Heart right ventricle (tissue), 16 donors: ENCODE results near the gene STAG3. TPM values are rescaled to one million over a fixed set of nuclear protein-coding genes. Genes with fewer than 3 reads are reported as not detected.
A peak's percentile ranks its signal among the peaks of the same experiment; 100 is the strongest.
"Not testable (repeated sequence)": the region's sequence is repeated elsewhere in the genome, so short reads cannot be mapped to it uniquely, and the experiment has no call there.

ENCODE experiments used
- ATAC-seq, 8 donors: fragments of 200-7000 bp; cut with Tn5 transposase; one replicate each; pipeline ENCODE4 v1.9.1; 2020; ENCODE audit warnings: mild to moderate bottlenecking in 8 of 8, moderate library complexity in 8 of 8, moderate number of reproducible peaks in 1 of 8
- DNase-seq, 2 donors: peaks; one replicate each; pipeline ENCODE4 v3.0.0-alpha.2; 2020
- H3K27ac ChIP-seq, 10 donors: fragments of 200-600 bp; sonication (generic) in 2 of 10; one replicate each; pipeline versions ENCODE4 v1.5.0 to v1.8.0; 2020 to 2022; ENCODE audit warnings: mild to moderate bottlenecking in 3 of 10
- H3K27me3 ChIP-seq, 7 donors: fragments of 200-600 bp; one replicate each; pipeline ENCODE4 v1.8.0; 2021 to 2022; ENCODE audit warnings: mild to moderate bottlenecking in 2 of 7
- H3K36me3 ChIP-seq, 9 donors: fragments of 200-600 bp; sonication (generic) in 1 of 9; one replicate each; pipeline versions ENCODE4 v1.5.0 to v1.8.0; 2020 to 2022; ENCODE audit warnings: mild to moderate bottlenecking in 2 of 9
- H3K4me1 ChIP-seq, 9 donors: fragments of 200-600 bp; sonication (generic) in 1 of 9; one replicate each; pipeline versions ENCODE4 v1.5.0 to v1.8.0; 2020 to 2022; ENCODE audit warnings: mild to moderate bottlenecking in 4 of 9
- H3K4me3 ChIP-seq, 10 donors: fragments of 200-600 bp; sonication (generic) in 2 of 10; one replicate each; pipeline versions ENCODE4 v1.5.0 to v1.8.0; 2020 to 2022; ENCODE audit warnings: mild to moderate bottlenecking in 7 of 10, moderate library complexity in 2 of 10
- H3K9me3 ChIP-seq, 11 donors: fragments of 200-600 bp in 10 of 11; sonication (generic) in 2 of 11; one replicate each; pipeline versions ENCODE4 v1.5.0 to v1.8.0; 2013 to 2022; ENCODE audit warnings: mild to moderate bottlenecking in 2 of 11, control low read depth in 1 of 11, moderate library complexity in 1 of 11
- WGBS, 2 donors: extraction: QIAGEN DNeasy Blood & Tissue Kit; methylation state at CpG; one replicate each; pipeline ENCODE4 v1.1.7; 2013; ENCODE audit warnings: inconsistent platforms in 1 of 2; 5-methylcytosine and 5-hydroxymethylcytosine counted together
- intact Hi-C, 10 donors: fragments of 100-400 bp; cut with DNase I; formaldehyde crosslinking; loops; one replicate each; pipeline versions ENCODE4 v1.11.1 to v1.14.2; 2022
- polyA plus RNA-seq, 2 donors: library from polyadenylated mRNA; stranded (reverse); fragments of 200-250 nt; gene quantifications; one replicate each; pipeline ENCODE4 v1.2.3, GENCODE V29; 2013
- total RNA-seq, 10 donors: library from RNA; stranded (reverse); fragmentation: NEBNext Ultra II Directional in 3 of 10; extraction: Animal tissue kit (Norgen Biotek cat#: 25700) in 3 of 10; gene quantifications; one replicate each; pipeline versions ENCODE4 v1.2.1 to v1.2.4, GENCODE V29; 2021 to 2023
- TF ChIP-seq, protein P1 (sequence below), 9 donors: fragments of 200-600 bp; sonication (generic) in 2 of 9; IDR thresholded peaks; one replicate each; pipeline versions ENCODE4 v1.5.0 to v1.8.0; 2021 to 2022; ENCODE audit warnings: antibody characterized with exemption in 9 of 9, mild to moderate bottlenecking in 5 of 9, moderate library complexity in 1 of 9
- donor health status: Arrhythmogenic right ventricular cardiomyopathy.
- donor health status: ischemic (EF 13 %, LVEDD 7.1; RV severe dilation, severe dysfunction).
- donor health status: healthy with polysubstance abuse.
- donor health status: DM: no; HTN: yes; CAD: no.
- donor health status: DM: no; HTN: no; CAD: no.
- donor health status: ischemic (EF 25% LVEDD 6.9; RV normal size, moderate dysfunction).
- donor health status: ischemic (EF 25% LVEDD 5.7; RV mildly dilated, moderate dysfunction).
- donor health status: healthy.
- donor health status: DM: yes; HTN: yes; CAD: no.
- donor health status: Ischemic cardiomyopathy.
- donor health status: ischemic (EF 35%, LVEDD 5.7; RV mildly dilated, moderate dysfunction).
- donor health status: nonischemic (EF 11% LVEDD 7.7; RV severe dilation, severe dysfunction).
- donor health status: DM: yes; HTN: yes; CAD: no.
- donor health status: PGD.
- donor health status: ischemic (EF 29% LVEDD 5.4; RV normal size, mild dysfunction).
- donor health status: nonischemic (EF 23%, LVEDD 6.1; RV moderate dilation, normal function).

The STAG3 gene
- total and polyA plus RNA-seq, 12 donors: 0.13 to 1.5 (median 0.47) TPM; not detected in 1

DNA sequence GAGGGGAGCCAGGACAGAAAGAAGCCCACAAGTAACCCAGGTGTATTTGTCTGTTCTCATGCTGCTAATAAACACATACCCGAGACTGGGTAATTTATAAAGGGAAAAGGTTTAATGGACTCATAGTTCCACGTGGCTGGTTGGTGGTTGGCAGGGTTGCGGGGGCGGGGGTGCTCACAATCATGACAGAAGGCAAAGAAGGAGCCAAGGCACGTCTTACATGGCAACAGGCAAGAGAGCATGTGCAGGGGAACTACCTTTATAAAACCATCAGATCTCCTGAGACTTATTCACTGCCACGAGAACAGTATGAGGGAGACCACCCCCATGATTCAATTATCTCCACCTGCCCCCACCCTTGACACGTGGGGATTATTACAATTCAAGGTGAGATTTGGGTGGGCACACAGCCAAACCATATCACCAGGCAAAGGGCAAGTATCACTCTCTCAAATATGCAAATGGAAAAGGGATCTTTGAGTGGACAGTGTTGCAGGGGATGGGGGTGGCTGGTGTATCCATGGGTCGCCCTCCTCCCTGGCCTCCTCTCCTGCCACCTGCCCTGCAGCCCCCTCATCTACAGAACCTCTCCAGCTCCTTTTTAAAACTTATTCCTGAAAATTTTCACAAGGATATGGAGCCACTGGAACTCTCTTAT is 57.1 kb downstream of the STAG3 start:
- H3K4me3 ChIP-seq, DNase-seq, H3K36me3 ChIP-seq, intact Hi-C loops, H3K27me3 ChIP-seq, H3K27ac ChIP-seq, H3K9me3 ChIP-seq, ATAC-seq, H3K4me1 ChIP-seq: not testable (repeated sequence)
- 86% methylated on average over 8 of the region's 8 CpGs for WGBS, 2 donors

DNA sequence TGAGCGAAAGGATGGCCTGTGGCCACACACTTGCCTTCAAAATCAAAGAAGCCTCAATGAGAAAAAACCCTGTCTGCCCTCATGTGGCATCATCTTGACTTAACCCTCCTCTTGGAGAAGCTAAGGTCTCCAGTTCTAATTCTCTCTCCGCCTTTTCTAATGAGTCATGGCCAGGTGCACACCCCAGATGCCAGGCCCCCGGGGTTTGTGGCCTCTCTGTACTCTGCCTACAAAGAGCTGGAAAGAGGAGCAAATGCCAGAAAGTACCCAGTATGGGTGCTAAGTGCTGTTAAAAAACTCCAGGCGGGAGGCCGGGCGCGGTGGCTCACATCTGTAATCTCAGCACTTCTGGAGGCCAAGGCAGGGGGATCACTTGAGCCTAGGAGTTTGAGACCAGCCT is 62.3 kb downstream of the STAG3 start:
- H3K4me1 ChIP-seq: peaks cover 0 to 18% (median 11%) of the 10 kb centered on the region in 9 donors
- H3K9me3 ChIP-seq, intact Hi-C loops, ATAC-seq, H3K4me3 ChIP-seq, H3K36me3 ChIP-seq, H3K27me3 ChIP-seq, DNase-seq: not testable (repeated sequence)
- 95 to 99% methylated on average over 7 of the region's 7 CpGs for WGBS, 2 donors
- H3K27ac ChIP-seq: peak overlapping the region in 2 of 10 donors; percentile 15 to 25

DNA sequence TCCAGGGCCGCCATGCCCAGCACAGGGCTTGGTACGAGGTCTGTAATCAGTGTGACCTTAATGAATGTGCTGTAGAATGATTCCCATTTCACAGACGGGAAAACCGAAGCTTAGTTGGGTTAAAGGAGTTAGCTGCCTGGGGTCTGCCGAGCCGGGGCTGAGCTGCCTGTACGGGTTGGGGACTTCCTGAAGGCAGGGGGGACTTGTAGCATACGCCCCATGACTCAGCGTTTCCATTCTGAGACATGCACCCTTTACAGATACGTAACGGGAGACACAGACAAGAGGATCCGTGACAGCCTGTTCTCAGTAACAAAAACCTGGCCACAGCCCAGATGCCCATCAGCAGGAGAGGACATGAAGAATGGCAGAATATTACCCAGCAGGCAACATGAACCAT is 65.7 kb downstream of the STAG3 start:
- H3K4me3 ChIP-seq, intact Hi-C loops, H3K36me3 ChIP-seq, H3K9me3 ChIP-seq, H3K27me3 ChIP-seq: not testable (repeated sequence)
- Histone ChIP-seq H3K27ac (peak overlapping the region in 3 of 10 donors; percentile 7 to 64 (median 55)), H3K4me1 (peaks cover 0 to 18% (median 12%) of the 10 kb centered on the region in 9 donors)
- DNase-seq (peak; percentile 29 to 46), ATAC-seq (peak in 6 of 8 donors; percentile 35 to 80 (median 70))
- WGBS, 2 donors: 63 to 64% methylated on average over 11 of the region's 12 CpGs

DNA sequence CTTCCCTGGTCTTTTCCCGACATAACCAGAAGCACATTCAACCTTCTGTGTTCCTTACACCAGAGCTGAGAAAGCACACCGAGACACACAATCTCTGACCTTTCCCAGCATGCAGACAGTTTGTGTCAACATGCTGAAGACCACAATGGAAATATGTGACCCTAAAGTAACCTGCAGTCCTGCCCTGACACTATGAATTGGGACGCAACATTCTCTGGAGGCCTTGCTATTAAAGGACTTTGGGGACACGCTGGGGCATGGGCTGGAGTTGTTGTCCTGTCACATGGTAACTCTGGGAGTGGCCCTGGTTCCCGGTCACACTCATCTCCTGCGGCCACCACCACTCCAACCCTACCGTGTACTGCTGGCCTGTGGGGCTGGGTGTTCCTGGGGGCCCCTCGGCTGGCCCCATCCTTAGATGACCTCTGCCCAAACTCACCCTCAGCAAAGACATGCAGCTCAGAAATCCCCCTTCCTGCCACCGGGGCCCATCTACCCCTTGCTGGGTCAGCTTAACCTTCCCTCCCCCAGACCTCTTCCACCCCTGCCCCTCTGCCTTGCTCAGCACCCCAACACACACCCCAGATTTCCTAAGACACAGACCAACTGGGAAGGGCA is 67.4 kb downstream of the STAG3 start:
- H3K27me3 ChIP-seq, H3K36me3 ChIP-seq, H3K9me3 ChIP-seq, intact Hi-C loops, DNase-seq, H3K4me3 ChIP-seq: not testable (repeated sequence)
- peak overlapping the region in 5 of 10 donors; percentile 23 to 55 (median 34) for H3K27ac ChIP-seq
- WGBS, 2 donors: 51 to 54% methylated on average over 8 to 9 of the region's 9 CpGs
- ATAC-seq: peak in 7 of 8 donors; percentile 32 to 66 (median 51)
- H3K4me1 ChIP-seq: peaks cover 0 to 18% (median 12%) of the 10 kb centered on the region in 9 donors

DNA sequence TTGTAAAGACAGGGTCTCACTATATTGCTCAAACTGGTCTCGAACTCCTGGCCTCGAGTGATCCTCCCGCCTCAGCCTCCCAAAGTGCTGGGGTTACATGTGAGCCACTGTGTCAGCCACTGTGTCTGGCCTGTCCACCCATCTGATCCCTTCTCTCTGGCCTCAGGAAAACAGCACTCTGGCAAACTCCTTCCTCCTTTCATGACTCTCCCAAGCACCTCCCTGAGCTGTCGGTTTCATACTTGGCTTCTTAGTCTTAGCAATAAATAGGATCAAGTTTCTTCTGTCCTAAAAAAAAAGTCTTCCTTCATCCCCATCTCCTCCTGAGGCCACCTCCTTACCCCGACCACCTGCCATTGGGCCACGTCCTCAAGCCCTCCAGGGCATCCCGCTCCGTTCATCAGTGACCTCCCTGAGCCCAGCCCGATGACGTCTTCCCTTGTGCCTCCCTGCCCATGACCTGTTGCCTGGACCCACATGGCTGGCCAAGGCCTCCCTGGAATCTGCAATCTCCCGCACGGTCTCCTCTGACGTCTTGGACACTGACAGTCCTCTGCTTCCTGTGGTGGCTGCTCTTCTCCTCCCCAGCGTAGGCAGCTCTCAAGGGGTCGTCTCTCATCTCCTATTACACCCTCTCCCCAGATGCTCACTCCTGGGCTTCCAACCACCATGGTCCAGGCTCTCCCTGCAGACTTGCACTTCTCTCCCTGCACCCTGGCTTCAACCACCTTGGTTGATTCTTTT is 68.6 kb downstream of the STAG3 start:
- H3K9me3 ChIP-seq, H3K27me3 ChIP-seq, DNase-seq, H3K4me3 ChIP-seq, H3K27ac ChIP-seq, H3K36me3 ChIP-seq, intact Hi-C loops: not testable (repeated sequence)
- ATAC-seq: peak in 1 of 8 donors; percentile 28
- peaks cover 0 to 18% (median 12%) of the 10 kb centered on the region in 9 donors for H3K4me1 ChIP-seq
- 80 to 85% methylated on average over 15 of the region's 15 CpGs for WGBS, 2 donors

DNA sequence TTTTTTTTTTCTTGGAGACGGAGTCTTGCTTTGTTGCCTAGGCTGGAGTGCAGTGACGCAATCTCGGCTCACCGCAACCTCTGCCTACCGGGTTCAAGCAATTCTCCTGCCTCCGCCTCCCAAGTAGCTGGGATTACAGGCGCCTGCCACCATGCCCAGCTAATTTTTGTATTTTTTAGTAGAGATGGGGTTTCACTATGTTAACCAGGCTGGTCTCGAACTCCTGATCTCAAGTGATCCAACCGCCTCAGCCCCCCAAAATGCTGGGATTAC is 69.1 kb downstream of the STAG3 start:
- WGBS, 2 donors: 95 to 96% methylated on average over 9 of the region's 9 CpGs
- not testable (repeated sequence) for ATAC-seq

DNA sequence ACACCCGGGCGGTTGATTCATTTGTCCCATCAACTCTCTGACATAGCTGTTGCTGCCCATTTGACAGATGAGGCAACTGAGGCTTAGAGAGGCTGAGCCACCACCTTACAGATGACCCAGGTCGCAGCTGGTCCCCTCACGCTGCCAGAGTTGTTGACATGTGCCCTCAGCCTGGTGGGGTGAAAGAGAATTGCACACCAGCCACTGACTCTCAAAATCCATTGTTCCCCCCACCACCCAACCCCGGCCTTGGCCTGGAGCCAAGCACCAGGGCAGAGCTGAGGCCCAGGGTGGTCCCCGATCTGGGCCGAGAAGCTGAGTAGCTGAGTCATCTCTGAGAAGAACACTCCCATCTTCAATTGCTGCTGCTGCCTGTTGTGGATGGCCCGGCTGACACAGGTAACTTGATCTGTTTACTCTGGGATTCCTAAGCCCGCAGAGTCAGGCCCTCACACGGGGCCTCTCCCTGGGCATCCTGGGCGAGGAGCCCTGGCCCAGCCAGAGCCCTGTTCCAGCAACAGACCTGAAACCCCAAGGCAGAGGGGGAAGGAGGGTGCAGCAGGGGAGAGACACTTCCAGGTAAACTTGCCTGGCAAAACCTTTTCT is 69.5 kb downstream of the STAG3 start:
- Histone ChIP-seq H3K36me3 (no peaks in the 10 kb centered on the region), H3K27ac (no peak overlapping the region), H3K9me3 (no peaks in the 10 kb centered on the region), H3K4me1 (peaks cover 0 to 18% (median 12%) of the 10 kb centered on the region in 9 donors), H3K27me3 (no peaks in the 10 kb centered on the region), H3K4me3 (no peak overlapping the region)
- ATAC-seq (no peak), DNase-seq (no peak)
- TF ChIP-seq, protein P1, sequence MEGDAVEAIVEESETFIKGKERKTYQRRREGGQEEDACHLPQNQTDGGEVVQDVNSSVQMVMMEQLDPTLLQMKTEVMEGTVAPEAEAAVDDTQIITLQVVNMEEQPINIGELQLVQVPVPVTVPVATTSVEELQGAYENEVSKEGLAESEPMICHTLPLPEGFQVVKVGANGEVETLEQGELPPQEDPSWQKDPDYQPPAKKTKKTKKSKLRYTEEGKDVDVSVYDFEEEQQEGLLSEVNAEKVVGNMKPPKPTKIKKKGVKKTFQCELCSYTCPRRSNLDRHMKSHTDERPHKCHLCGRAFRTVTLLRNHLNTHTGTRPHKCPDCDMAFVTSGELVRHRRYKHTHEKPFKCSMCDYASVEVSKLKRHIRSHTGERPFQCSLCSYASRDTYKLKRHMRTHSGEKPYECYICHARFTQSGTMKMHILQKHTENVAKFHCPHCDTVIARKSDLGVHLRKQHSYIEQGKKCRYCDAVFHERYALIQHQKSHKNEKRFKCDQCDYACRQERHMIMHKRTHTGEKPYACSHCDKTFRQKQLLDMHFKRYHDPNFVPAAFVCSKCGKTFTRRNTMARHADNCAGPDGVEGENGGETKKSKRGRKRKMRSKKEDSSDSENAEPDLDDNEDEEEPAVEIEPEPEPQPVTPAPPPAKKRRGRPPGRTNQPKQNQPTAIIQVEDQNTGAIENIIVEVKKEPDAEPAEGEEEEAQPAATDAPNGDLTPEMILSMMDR (IDR thresholded peaks at IDR 0.05): no peak
- intact Hi-C loops: no loop called here
- WGBS, 2 donors: 61 to 63% methylated on average over 11 of the region's 11 CpGs

More for the DNA sequence above, 69.1 kb downstream of the STAG3 start:
- H3K4me1 ChIP-seq: peaks cover 0 to 18% (median 12%) of the 10 kb centered on the region in 9 donors
- H3K4me3 ChIP-seq, intact Hi-C loops, H3K36me3 ChIP-seq, H3K9me3 ChIP-seq, DNase-seq, H3K27me3 ChIP-seq, H3K27ac ChIP-seq: not testable (repeated sequence)
